Fibroblast of upper back skin (primary cell): ENCODE results near the gene SNX11.

Source experiments
- DNase-seq: peaks from one replicate; pipeline ENCODE4 v3.0.0-alpha.2; 2013

Gene SNX11

GRCh38 chr17:48134912-48135480, 27.4 kb downstream of the SNX11 start:
- DNase-seq: peak; percentile 23

GRCh38 chr17:48137656-48138055, 30.1 kb downstream of the SNX11 start:
- DNase-seq: no peak

- no peak for DNase-seq
Observed at GRCh38 chr17:48139944-48140343, 32.4 kb downstream of the SNX11 start.

GRCh38 chr17:48143629-48144028, 36.1 kb downstream of the SNX11 start:
- DNase-seq: no peak

- DNase-seq: no peak
Observed at GRCh38 chr17:48144231-48144630, 36.7 kb downstream of the SNX11 start.

GRCh38 chr17:48144976-48145798, 37.6 kb downstream of the SNX11 start:
- DNase-seq: no peak

- no peak for DNase-seq
Observed at GRCh38 chr17:48148029-48148770, 40.6 kb downstream of the SNX11 start.

GRCh38 chr17:48148854-48149786, 41.6 kb downstream of the SNX11 start:
- peak; percentile 45 for DNase-seq

- DNase-seq: no peak
Observed at GRCh38 chr17:48149787-48150463, 42.4 kb downstream of the SNX11 start.

- DNase-seq: no peak
Observed at GRCh38 chr17:48150597-48151001, 43.0 kb downstream of the SNX11 start.

- DNase-seq: no peak
Observed at GRCh38 chr17:48151220-48151619, 43.7 kb downstream of the SNX11 start.

- no peak for DNase-seq
Observed at GRCh38 chr17:48152289-48152688, 44.7 kb downstream of the SNX11 start.

- DNase-seq: peak; percentile 41
Observed at GRCh38 chr17:48153691-48154358, 46.3 kb downstream of the SNX11 start.

- DNase-seq: no peak
Observed at GRCh38 chr17:48155889-48156611, 48.5 kb downstream of the SNX11 start.

GRCh38 chr17:48159232-48159631, 51.7 kb downstream of the SNX11 start:
- DNase-seq: no peak

GRCh38 chr17:48160177-48161081, 52.9 kb downstream of the SNX11 start:
- DNase-seq: no peak

- no peak for DNase-seq
Observed at GRCh38 chr17:48161127-48161905, 53.8 kb downstream of the SNX11 start.

- no peak for DNase-seq
Observed at GRCh38 chr17:48162306-48162934, 54.9 kb downstream of the SNX11 start.
